IMR-90 (cell line): ENCODE results near the gene TBX20. TPM values are rescaled to one million over a fixed set of nuclear protein-coding genes. Genes with fewer than 3 reads are reported as not detected.

Source experiments
- ATAC-seq: fragments of 200-7000 bp; cut with Tn5 transposase; 2 replicates; pipeline ENCODE4 v1.9.1; 2020; ENCODE audit warnings: low read depth, mild to moderate bottlenecking, moderate library complexity
- BruUV-seq: library from RNA; stranded (reverse); fragments of 400-500 nt; replicated peaks from 2 replicates; lab custom pipeline; 2021; lab: Mats Ljungman, UMichigan
- CTCF ChIA-PET: fragments of 300-600 bp; formaldehyde crosslinking; extraction: SDS; loops from one replicate; lab custom pipeline; 2021; ENCODE audit warnings: antibody characterized with exemption; lab: Yijun Ruan, JAX
- POLR2A ChIA-PET: fragments of 300-600 bp; sonication (Branson Sonifier 250); formaldehyde crosslinking; loops from one replicate; lab custom pipeline; 2022; ENCODE audit warnings: antibody characterized with exemption; ENCODE audit not compliant: unreplicated experiment; lab: Charles Lee
- DNase-seq: peaks from one replicate; pipeline ENCODE4 v3.0.0; 2013
- H2AFZ ChIP-seq: replicated peaks from 2 replicates; pipeline ENCODE3; 2013; ENCODE audit warnings: low read length, mild to moderate bottlenecking; ENCODE audit not compliant: poor library complexity
- H2AK5ac ChIP-seq: 2 replicates; pipeline ENCODE4 v1.6.1; 2013; ENCODE audit warnings: low read depth, low read length, inconsistent platforms
- H2AK9ac ChIP-seq: replicated peaks from 2 replicates; pipeline ENCODE3; 2013; ENCODE audit warnings: mild to moderate bottlenecking, low read depth, low read length, moderate library complexity; ENCODE audit not compliant: poor library complexity
- H2BK120ac ChIP-seq: 2 replicates; pipeline ENCODE4 v1.6.1; 2013; ENCODE audit warnings: low read depth, low read length, inconsistent platforms
- H2BK15ac ChIP-seq: 3 replicates; pipeline ENCODE4 v1.6.1; 2013; ENCODE audit warnings: low read depth, low read length, inconsistent platforms
- H2BK20ac ChIP-seq: 2 replicates; pipeline ENCODE4 v1.6.1; 2013; ENCODE audit warnings: low read depth, mild to moderate bottlenecking, inconsistent platforms, low read length, moderate library complexity
- H2BK5ac ChIP-seq: 2 replicates; pipeline ENCODE4 v1.6.1; 2013; ENCODE audit warnings: mild to moderate bottlenecking, low read depth, low read length, inconsistent platforms; ENCODE audit not compliant: poor library complexity, severe bottlenecking
- H3K14ac ChIP-seq: replicated peaks from 2 replicates; pipeline ENCODE4 v1.6.1; 2013; ENCODE audit warnings: low read depth, low read length, inconsistent platforms
- H3K18ac ChIP-seq: 2 replicates; pipeline ENCODE4 v1.6.1; 2013; ENCODE audit warnings: low read depth, low read length, control low read depth
- H3K23ac ChIP-seq: 2 replicates; pipeline ENCODE4 v1.6.1; 2013; ENCODE audit warnings: low read depth, low read length, inconsistent platforms
- H3K27ac ChIP-seq: 2 replicates; pipeline ENCODE4 v1.5.1; 2013; ENCODE audit warnings: mild to moderate bottlenecking, control low read depth, low read length; ENCODE audit not compliant: insufficient read depth
- H3K27me3 ChIP-seq: 2 replicates; pipeline ENCODE4 v1.6.1; 2013; ENCODE audit warnings: low read length; ENCODE audit not compliant: control insufficient read depth, insufficient read depth
- H3K36me3 ChIP-seq: 2 replicates; pipeline ENCODE4 v1.6.1; 2013; ENCODE audit warnings: low read length, mixed read lengths; ENCODE audit not compliant: control insufficient read depth, insufficient read depth
- H3K4ac ChIP-seq: 2 replicates; pipeline ENCODE4 v1.6.1; 2013; ENCODE audit warnings: low read depth, low read length, inconsistent platforms
- H3K4me1 ChIP-seq: 2 replicates; pipeline ENCODE4 v1.6.1; 2013; ENCODE audit warnings: low read length, mixed read lengths; ENCODE audit not compliant: control insufficient read depth, insufficient read depth
- H3K4me2 ChIP-seq: 2 replicates; pipeline ENCODE4 v1.6.1; 2013; ENCODE audit warnings: low read depth, mild to moderate bottlenecking, control low read depth, low read length, moderate library complexity
- H3K4me3 ChIP-seq: 2 replicates; pipeline ENCODE4 v1.5.1; 2013; ENCODE audit warnings: low read depth, mild to moderate bottlenecking, control low read depth, low read length, moderate library complexity; ENCODE audit not compliant: insufficient read depth
- H3K56ac ChIP-seq: 2 replicates; pipeline ENCODE4 v1.6.1; 2013; ENCODE audit warnings: low read length, inconsistent platforms; ENCODE audit not compliant: insufficient read depth; ENCODE audit errors: extremely low read depth
- H3K79me1 ChIP-seq, 2 experiments: 2 replicates each; pipeline ENCODE4 v1.6.1; 2013; ENCODE audit warnings: low read length in 2 of 2, inconsistent platforms in 1 of 2, low read depth in 1 of 2
- H3K9ac ChIP-seq: 2 replicates; pipeline ENCODE4 v1.6.1; 2013; ENCODE audit warnings: low read depth, low read length, control low read depth
- H3K9me1 ChIP-seq: 2 replicates; pipeline ENCODE4 v1.6.1; 2013; ENCODE audit warnings: low read length, inconsistent platforms; ENCODE audit not compliant: insufficient read depth
- H3K9me3 ChIP-seq: 2 replicates; pipeline ENCODE4 v1.6.1; 2013; ENCODE audit warnings: low read length; ENCODE audit not compliant: control insufficient read depth, insufficient read depth
- H4K20me1 ChIP-seq: 2 replicates; pipeline ENCODE4 v1.6.1; 2013; ENCODE audit warnings: low read length, inconsistent platforms; ENCODE audit not compliant: insufficient read depth
- H4K5ac ChIP-seq: 2 replicates; pipeline ENCODE4 v1.6.1; 2013; ENCODE audit warnings: mild to moderate bottlenecking, low read depth, low read length, control low read depth
- H4K8ac ChIP-seq, 2 experiments: 2 replicates each; pipeline ENCODE4 v1.6.1; 2013; ENCODE audit warnings: low read depth in 2 of 2, low read length in 2 of 2, control low read depth in 1 of 2, inconsistent platforms in 1 of 2
- H4K91ac ChIP-seq: 2 replicates; pipeline ENCODE4 v1.6.1; 2013; ENCODE audit warnings: low read depth, low read length, inconsistent platforms; ENCODE audit not compliant: insufficient read depth
- ELK1 ChIP-seq: fragments of 150-350 bp; IDR thresholded peaks from 2 replicates; pipeline ENCODE4 v1.6.1; 2016; ENCODE audit warnings: low read depth, mild to moderate bottlenecking, low read length, moderate library complexity, borderline replicate concordance
- MAFK ChIP-seq: IDR thresholded peaks from 2 replicates; pipeline ENCODE4 v1.6.1; 2012; ENCODE audit warnings: low read depth, low read length, improper control_type of control experiment
- SMC3 ChIP-seq: fragments of 150-350 bp; IDR thresholded peaks from 2 replicates; pipeline ENCODE4 v1.6.1; 2016; ENCODE audit warnings: low read depth, mild to moderate bottlenecking, antibody characterized with exemption, low read length, moderate library complexity
- USF2 ChIP-seq: fragments of 150-350 bp; IDR thresholded peaks from 2 replicates; pipeline ENCODE4 v1.6.1; 2017; ENCODE audit warnings: mild to moderate bottlenecking, antibody characterized with exemption, low read length, low read depth
- WGBS, 2 experiments: methylation state at CpG; one replicate each; pipeline versions ENCODE4 v1.1.5 to v1.1.7; 2013; ENCODE audit warnings: missing lambda C conversion rate in 2 of 2; ENCODE audit not compliant: insufficient read length in 1 of 2; ENCODE audit errors: extremely low coverage in 2 of 2; 5-methylcytosine and 5-hydroxymethylcytosine counted together
- dilution Hi-C: fragments of 300-500 bp; cut with HindIII; formaldehyde crosslinking; loops from one replicate; pipeline ENCODE4 v1.14.3; 2018; ENCODE audit warnings: low sequenced_read_pairs; ENCODE audit not compliant: unreplicated experiment
- in situ Hi-C: fragments of 300-500 bp; cut with MboI; formaldehyde crosslinking; loops from 3 replicates; pipeline ENCODE4 v1.14.3; 2019; ENCODE audit warnings: low sequenced_read_pairs, inconsistent platforms, mixed read lengths
- intact Hi-C: fragments of 100-400 bp; cut with micrococcal nuclease; formaldehyde crosslinking; loops from 2 replicates; pipeline ENCODE4 v1.10.0; 2022
- polyA plus RNA-seq, 3 experiments: library from polyadenylated mRNA; depleted of rRNA; stranded (reverse); fragments of >200 nt; gene quantifications; 2 replicates each; pipeline ENCODE4 v1.2.3, GENCODE V29; 2012; ENCODE audit warnings: low replicate concordance in 1 of 3
- total RNA-seq: library from RNA; depleted of rRNA; stranded (reverse); fragments of >200 nt; gene quantifications from 2 replicates; pipeline ENCODE4 v1.2.3, GENCODE V29; 2012

Gene TBX20
- total and polyA plus RNA-seq, 2 of the 4 experiments (the other 2 are of a cell fraction): 0.15 to 0.36 TPM

GRCh38 chr7:35272246-35272645 lies 18.3 kb upstream of the TBX20 start:
- Histone ChIP-seq H4K5ac (no peak overlapping the region), H2AK9ac (no peak overlapping the region), H4K20me1 (no peaks in the 10 kb centered on the region), H3K9ac (no peak overlapping the region), H3K4ac (no peak overlapping the region), H3K56ac (no peak overlapping the region), H3K27me3 (no peaks in the 10 kb centered on the region), H3K4me2 (no peak overlapping the region), H3K23ac (no peak overlapping the region), H3K4me1 (no peaks in the 10 kb centered on the region), H2BK15ac (no peak overlapping the region), H3K4me3 (no peak overlapping the region), H4K91ac (no peak overlapping the region), H2BK120ac (no peak overlapping the region), H2AK5ac (no peak overlapping the region), H3K18ac (no peak overlapping the region), H3K9me1 (no peaks in the 10 kb centered on the region), H2BK5ac (no peak overlapping the region), H3K14ac (no peak overlapping the region), H2AFZ (no peak overlapping the region), H3K36me3 (no peaks in the 10 kb centered on the region), H2BK20ac (no peak overlapping the region), H3K79me1 (no peaks in the 10 kb centered on the region), H3K27ac (no peak overlapping the region), H3K9me3 (no peaks in the 10 kb centered on the region), H4K8ac (no peak overlapping the region)
- dilution Hi-C loops (no loop called here), intact Hi-C loops (no loop called here), in situ Hi-C loops (no loop called here)
- DNase-seq (no peak), ATAC-seq (no peak)
- no TSS peak for BruUV-seq
- POLR2A ChIA-PET: no interaction called here
- WGBS, 2 experiments: no CpG with 5 or more reads among the region's 1 CpG
- TF ChIP-seq ELK1 (no peak), USF2 (no peak), MAFK (peak; percentile 71), SMC3 (no peak)
- CTCF ChIA-PET: no interaction called here
